Lower leg skin (tissue), 3 donors: ENCODE measurements around the gene C17orf58.

ENCODE experiments used
- POLR2A ChIP-seq, 2 donors: fragments of 450-650 bp; IDR thresholded peaks; one replicate each; pipeline ENCODE4 v1.6.1; 2016 to 2017; ENCODE audit warnings: antibody characterized with exemption in 2 of 2, mild to moderate bottlenecking in 1 of 2, moderate library complexity in 1 of 2
- TF ChIP-seq, protein P1 (sequence below), 3 donors: fragments of 450-650 bp; IDR thresholded peaks; one replicate each; pipeline ENCODE4 v1.5.1; 2016; ENCODE audit warnings: antibody characterized with exemption in 3 of 3, mild to moderate bottlenecking in 3 of 3, moderate library complexity in 2 of 3

DNA sequence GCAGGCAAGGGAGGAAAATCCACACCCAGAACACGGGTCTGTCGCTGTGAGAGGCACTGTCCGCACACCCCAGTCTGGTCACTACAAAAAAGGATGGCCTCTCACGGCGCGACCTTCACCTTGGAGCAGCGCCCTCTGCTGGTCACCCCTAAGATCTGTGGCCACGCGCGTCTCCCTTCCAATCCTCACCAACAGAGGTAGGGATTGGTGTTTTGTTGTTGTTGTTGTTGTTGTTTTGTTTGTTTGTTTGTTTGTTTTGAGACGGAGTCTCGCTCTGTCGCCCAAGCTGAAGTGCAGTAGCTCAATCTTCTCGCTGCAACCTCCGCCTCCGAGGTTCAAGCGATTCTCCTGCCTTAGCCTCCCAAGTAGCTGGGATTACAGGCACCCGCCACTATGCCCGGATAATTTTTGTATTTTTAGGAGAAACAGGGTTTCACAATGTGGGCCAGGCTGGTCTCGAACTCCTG lies 15.0 kb upstream of the C17orf58 start:
- TF ChIP-seq, protein P1, sequence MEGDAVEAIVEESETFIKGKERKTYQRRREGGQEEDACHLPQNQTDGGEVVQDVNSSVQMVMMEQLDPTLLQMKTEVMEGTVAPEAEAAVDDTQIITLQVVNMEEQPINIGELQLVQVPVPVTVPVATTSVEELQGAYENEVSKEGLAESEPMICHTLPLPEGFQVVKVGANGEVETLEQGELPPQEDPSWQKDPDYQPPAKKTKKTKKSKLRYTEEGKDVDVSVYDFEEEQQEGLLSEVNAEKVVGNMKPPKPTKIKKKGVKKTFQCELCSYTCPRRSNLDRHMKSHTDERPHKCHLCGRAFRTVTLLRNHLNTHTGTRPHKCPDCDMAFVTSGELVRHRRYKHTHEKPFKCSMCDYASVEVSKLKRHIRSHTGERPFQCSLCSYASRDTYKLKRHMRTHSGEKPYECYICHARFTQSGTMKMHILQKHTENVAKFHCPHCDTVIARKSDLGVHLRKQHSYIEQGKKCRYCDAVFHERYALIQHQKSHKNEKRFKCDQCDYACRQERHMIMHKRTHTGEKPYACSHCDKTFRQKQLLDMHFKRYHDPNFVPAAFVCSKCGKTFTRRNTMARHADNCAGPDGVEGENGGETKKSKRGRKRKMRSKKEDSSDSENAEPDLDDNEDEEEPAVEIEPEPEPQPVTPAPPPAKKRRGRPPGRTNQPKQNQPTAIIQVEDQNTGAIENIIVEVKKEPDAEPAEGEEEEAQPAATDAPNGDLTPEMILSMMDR (IDR thresholded peaks at IDR 0.05): peak in 1 of 3 donors; percentile 46
- TF ChIP-seq POLR2A (IDR thresholded peaks at IDR 0.05): no peak
